NCI-H2227 (cell line): ENCODE results near the gene ZBED3.
"Not testable (repeated sequence)": the region's sequence is repeated elsewhere in the genome, so short reads cannot be mapped to it uniquely, and the experiment has no call there.

ENCODE experiments used
- DNase-seq: peaks from one replicate; lab custom pipeline; 2025; ENCODE audit not compliant: unreplicated experiment; lab: John Stamatoyannopoulos, UW

The ZBED3 gene, protein sequence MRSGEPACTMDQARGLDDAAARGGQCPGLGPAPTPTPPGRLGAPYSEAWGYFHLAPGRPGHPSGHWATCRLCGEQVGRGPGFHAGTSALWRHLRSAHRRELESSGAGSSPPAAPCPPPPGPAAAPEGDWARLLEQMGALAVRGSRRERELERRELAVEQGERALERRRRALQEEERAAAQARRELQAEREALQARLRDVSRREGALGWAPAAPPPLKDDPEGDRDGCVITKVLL

DNA sequence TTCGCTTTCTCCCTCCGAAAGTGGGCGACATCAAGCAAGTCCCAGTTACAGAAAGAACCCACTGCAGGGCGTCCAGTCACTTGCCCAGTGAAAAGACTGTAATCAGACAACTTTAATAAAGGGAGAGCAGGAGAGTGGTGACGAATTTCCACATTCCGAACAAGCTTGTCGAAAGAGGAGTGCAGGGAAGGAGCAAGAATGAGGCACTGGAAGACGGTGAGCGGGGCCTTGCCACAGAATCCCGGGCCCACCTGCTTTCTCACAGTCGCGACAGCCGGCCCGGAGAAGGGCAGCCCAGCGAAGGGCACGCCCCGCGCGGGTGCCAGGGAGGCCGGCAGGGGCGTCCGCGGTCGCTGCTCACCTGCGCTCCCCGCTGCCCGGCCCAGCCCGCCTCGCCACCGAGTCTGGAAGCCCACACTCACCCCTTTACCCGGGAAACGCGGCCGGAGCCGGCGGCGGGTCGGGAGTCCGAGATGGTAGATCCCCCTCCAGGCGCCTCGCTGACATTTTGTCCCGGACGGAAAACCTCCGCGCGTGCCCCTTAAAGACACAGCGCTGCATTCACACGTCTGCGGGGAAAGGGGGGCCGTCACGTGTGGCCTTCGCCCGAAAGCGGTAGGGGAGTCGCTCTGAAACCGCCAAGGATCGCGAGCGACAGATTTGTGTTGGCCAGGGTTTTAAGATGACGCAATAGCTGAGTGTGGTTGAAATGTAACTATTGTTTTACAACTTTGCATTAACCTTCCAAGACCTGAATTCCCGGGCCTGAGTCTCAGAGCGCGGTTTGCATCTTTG lies at the start of gene ZBED3:
ZBED3 (minus strand) TSS at position 597 of the 795 bp plus-strand sequence. CDS start 9,407 bp downstream, outside the sequence.
- peak; percentile 82 for DNase-seq

DNA sequence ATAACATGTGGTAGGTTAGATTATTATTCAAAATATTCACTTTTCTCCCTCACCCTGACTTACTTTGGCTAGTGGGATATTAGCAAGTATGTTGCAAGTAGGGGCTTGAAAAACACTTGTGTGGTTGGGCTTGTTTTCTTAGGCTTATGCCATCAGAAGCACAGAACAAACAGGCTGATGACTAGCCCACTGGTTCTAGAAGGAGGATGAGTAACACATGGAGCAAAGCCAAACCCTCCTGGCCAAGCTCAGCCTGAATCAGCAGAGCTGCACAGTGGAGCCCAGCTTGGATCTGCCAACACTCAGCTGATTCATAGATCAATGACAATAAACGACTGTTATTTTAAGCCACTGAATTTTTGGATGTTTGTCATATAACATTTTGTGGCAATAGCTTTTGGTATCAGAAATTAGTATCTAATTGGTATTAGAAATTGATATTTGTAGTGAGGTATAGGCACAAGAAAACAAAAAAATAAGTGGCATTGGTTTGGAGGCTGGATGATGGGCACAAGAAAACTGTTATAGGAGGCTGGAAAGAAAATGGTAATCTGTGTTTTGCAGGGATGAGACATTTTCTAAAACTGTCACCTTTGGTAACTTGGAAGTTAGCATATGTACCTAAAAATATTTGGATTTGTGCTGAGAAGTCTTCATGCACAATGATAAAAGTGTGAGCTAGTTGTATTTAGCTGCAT lies 46.1 kb upstream of the ZBED3 start:
- no peak for DNase-seq

DNA sequence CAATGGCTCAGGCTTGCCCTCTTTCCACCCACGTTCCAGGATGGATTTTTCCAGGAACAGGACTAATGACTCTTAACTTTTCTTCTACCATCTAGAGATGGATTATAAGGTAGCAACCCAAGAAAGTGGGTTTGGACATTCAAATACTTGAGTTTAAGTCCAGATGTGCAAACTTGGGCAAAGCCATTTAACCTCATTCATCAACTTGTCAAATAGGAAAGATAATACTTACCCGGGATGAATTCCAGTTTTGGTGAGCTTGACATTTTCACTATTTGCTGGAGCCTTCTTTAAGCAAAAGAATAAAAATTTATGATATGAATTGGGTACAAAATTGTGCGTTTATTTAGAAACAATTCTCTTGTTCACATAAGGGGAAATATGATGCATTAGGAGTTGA lies 44.3 kb upstream of the ZBED3 start:
- no peak for DNase-seq

DNA sequence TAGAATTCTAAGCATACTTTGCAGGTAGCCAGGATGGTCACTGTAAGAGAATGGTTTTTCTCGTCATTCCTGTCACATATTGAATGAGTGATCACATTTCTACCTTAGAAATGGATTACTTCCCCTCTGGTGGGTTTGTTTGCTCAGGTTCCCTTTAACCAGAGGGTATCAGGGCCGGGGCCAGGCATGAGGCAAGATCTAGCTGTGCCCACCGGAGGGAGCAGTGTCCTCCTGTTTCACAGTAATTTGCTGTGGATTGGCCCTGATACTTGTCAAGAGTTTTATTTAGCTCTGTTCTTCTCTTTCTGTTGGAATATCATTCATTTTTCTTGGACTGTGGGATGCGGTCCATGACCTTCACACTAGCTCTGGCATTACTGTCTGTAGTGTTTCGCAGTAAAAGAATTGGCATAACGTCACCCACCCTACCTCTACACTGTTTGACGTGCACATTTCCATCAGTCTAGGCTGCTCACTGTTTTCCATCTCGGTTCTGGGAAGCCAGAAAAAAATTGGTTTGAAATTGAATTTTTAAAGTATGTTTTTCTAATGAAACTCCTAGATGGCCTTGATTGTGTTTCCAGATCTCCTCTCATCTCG lies 42.4 kb upstream of the ZBED3 start:
- DNase-seq = no peak

DNA sequence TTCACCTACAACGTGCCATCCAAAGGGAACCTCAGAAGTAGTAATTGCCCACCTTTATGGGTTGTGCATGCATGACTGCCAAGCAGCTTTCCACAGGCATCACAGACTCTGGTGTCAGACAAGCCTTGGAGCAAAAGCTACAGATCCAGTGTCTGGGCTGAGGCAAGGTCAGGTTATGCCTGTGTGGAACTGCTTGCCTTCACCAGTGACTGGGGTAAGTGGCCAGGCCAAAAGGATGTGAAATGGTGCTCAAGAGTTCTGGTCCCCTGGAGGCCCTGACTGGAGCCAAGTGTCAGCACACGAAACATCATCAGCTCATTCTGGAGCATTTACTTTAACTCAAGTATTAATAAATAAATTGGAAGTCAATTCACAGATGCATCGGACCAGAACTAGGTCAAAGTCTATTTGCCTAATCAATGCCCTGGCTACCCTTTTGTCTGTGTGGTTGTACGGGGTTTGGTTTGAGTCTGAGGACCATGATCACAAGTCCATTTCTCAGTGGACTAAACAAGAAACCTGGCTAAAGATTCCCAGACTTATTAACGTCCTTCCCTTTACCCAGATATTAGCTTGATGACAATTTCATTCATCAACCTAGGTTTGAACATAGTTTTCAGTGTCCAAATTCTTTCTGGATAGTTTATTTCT lies 41.5 kb upstream of the ZBED3 start:
- DNase-seq = no peak

DNA sequence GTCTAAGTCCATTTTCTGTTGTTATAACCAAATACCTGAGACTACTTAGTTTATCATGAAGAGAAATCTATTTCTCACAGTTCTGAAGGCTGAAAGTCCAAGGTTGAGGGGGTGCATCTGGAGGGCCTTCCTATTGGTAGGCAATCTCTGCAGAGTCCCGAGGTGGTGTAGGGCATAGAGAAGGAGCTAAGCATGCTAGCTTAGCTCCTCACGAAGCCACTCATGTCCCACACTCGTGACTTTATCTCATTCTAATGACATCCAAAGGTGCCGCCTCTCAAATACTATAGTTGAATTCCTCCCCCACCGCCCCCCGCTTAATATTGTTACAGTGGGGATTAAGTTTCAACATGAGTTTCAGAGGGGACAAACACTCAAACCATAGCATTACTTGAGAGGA lies 36.0 kb upstream of the ZBED3 start:
- DNase-seq = no peak

DNA sequence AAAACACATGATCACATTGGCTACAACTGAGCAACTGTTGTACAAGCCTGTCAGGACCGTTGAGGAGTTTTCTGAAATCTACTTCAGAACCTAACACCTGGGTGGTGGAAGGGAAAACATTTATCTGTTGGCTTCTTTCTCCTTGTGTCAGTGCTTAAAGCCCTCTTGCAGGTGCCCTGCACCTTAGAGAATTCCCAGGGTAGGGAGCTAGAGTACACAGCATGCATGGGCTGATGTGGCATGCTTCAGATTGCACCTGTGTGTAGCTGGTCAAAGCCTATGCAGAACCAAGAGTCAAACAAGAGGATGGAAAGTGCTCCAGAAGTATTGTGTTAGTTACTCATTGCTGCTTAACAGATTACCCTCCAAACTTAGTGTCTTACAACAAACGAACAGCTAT lies 33.6 kb upstream of the ZBED3 start:
- DNase-seq = no peak

DNA sequence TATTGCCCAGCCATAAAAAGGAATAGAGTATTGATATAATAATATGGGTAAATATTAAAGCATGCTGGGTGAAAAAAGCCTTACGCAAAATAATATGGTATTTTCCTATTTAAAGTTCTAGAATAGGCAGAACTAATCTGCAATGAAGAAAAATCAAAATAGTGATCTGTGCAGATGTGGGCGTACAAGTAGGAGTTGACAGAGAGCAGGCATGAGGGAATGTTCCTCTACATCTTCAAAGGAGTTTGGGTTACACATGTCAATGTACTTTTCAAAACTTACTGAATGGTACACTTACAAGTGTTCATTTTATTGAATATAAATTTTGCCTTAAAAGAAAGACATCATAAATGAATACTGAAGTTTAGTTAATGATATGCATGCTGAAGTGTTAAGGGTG lies 33.0 kb upstream of the ZBED3 start:
- no peak for DNase-seq

DNA sequence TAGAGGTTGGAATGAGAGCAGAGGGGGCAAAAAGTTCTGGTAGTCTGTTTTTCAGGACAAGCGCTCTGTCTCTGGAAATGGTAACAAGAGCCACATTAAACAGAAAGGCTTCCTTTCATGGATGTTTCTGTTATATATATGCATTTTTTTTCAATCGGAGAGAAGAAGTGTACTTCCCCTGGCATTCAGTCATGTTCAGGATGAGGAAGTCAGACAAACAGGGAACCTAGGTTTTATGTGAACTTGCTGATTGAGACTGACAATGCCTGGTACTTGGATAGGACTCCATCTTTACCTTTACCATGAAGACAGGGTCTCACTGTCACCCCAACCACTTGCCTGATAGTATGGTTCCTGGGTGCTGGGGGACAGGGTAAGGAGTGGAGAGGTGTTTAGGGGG lies 30.1 kb upstream of the ZBED3 start:
- DNase-seq = no peak

DNA sequence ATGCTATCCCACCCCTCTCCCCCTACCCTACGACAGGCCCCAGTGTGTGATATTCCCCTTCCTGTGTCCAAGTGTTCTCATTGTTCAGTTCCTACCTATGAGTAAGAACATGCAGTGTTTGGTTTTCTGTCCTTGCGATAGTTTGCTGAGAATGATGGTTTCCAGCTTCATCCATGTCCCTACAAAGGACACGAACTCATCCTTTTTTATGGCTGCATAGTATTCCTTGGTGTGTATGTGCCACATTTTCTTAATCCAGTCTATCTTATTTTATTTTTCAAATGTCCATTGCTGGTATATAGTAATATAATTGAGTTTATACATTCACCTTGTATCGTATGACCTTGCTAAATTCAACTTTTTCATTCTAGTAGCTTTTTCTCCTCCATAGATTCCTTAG lies 19.9 kb upstream of the ZBED3 start:
- DNase-seq = not testable (repeated sequence)

DNA sequence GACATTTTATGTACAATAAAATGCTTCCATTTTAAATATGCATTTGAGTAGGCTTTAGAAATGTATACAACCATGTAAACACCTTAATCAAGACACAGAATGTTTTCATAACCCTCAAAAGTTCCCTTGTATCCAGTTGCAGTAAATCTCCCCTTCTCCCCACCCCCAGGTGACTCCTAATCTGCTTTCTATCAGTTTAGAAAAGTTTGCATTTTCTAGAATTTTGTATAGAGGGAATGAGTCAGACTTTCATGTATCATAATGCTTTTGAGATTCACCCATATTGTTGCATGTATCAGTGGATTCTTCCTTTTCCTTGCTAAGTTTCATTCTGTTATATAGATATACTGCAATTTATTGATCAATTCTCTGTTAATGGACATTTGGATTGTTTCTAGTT lies 17.7 kb upstream of the ZBED3 start:
- DNase-seq = no peak

DNA sequence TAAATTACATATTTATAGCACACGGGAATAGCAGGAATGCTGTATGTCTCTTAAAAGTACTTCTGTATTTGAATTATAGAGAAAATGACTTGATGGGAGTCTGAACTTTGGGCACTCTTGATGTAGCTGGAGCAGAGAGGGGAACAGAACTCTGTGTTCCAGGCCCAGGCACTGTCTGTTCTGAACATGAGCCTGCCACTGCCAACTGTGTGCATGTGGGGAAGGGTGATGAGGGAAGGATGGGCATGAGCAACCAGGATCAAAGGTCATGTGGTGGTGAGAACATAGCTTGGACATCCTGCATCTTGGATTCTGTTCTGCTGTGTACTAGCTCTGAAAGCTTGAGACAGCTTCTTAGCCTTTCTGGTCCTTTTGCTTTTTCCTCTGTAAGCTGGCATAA lies 16.4 kb upstream of the ZBED3 start:
- no peak for DNase-seq

DNA sequence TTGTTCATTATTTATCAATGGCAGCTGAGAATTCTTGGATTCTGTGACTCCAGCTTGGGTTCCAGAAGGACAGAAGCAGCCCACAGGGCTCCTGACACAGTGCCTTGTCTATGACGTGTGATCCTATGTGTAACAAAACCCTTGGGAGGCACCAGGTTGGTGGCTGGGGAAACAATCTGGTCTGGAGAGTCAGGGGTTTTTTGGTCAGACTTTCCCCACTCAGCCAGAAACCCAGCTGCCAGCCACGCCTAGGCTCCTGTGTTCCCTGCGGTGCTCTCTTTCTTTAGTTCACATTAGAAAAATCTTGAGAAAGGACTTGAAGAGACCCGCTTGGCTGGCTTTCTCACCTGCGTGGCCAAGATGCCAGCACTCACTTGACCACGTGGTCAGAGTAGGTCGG lies 15.5 kb upstream of the ZBED3 start:
- no peak for DNase-seq

DNA sequence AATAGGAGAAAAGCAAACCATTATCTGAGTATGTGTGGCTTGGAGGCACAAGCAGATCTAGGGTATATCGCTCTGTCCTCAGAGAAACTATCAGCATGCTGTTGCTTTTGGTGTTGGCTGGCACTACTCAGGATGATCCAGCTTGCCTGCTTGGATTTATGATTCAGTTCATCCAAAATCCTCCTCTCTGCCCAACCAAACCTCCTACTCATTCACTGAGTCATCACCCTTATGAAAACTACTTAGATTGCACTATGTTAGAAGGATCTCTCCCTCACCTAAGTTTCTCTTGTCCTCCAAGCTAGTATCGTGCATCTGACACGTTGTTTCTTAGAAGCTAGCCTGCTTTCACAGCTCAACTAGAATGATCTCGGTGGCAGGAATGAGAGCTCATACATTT lies 14.2 kb upstream of the ZBED3 start:
- no peak for DNase-seq

DNA sequence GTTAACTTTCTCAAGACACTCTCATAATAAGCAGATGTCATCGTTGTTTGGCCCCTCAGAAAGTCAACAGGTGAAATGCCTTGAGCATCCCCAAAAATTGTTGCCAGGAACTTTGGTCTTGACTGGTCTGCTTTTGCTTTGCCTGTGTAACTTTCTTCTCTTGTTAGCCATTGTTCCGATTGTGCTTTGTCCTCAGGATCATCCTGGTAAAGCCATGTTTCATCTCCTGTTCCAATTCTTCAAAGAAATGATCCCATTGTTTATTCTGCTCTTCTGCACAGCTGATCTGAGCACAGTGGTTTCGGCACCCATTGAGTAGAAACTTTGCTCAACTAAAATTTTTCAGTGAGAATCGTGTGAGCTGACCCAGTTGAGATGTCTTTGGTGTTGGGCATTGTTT lies 8.1 kb upstream of the ZBED3 start:
- no peak for DNase-seq

DNA sequence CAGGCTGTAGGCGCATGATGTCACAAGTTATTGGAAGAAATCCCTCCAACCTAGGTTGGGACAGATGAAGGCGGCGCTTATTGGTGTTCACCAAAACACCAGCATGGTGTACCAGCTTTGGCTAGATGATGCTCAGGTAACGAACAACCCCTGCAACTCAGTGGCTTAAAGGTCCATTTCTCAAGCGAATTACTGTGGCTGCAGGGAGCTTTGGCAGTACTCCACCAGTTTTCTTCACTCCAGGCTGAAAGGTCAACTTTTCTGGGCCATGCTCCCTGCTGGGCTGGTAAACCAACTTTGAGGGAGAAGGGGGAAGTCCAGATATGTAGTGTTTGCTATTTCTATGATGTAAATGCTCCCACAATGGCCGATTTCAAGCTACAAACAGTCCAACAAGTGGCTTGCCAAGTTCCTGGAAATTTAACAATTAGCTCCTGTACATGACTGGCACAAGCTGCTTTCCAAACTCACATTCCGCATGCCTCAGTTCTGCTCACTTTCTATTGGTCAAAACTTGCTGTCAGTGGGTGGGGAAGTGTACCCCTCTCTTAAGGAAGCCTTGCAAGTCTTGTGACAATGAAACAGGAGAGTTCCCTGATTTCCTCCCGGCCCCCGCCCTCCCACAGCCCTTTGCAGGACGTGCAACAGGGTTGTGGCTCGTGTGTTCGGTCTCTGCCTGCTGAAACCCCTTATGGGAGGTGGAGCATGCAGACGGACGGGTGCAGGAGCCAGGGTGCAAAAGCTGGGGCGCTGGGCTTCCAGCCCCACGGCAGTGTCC lies 588 bp upstream of the ZBED3 start:
- no peak for DNase-seq

DNA sequence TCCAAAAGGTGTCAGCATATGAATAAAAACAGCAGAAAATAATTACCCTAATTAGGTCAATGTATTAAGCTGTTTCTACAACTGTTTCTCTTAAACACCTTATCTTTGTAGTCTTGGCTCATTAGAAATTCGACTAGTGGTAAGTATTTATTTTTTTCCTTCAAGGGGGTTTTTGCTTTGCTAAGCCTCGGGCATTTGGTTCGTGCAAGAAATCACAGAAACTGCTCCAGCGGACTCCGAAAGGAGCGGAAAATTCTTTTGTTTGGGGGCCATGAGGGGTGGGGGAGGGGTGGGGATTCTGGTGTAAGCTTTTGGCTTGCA lies 757 bp downstream of the ZBED3 start:
- no peak for DNase-seq

DNA sequence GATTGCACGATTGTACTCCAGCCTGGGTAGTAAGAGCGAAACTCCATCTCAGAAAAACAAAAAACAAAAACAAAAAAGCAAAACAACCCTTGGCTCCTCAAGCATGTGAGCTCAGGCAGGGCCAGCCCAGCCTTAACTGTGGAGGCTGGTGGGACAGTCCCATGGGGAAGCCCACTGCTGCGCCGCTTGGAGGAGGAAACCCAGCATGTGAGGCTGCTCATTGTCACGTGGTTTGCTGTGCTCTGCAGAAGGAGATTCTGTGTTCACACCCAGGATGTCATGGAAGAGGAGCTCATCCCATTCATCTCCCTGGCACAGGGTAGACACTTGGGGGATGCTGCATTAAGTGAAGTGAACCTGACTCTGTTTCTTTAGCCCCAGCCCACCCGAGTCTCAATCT lies 4.0 kb downstream of the ZBED3 start:
- no peak for DNase-seq

DNA sequence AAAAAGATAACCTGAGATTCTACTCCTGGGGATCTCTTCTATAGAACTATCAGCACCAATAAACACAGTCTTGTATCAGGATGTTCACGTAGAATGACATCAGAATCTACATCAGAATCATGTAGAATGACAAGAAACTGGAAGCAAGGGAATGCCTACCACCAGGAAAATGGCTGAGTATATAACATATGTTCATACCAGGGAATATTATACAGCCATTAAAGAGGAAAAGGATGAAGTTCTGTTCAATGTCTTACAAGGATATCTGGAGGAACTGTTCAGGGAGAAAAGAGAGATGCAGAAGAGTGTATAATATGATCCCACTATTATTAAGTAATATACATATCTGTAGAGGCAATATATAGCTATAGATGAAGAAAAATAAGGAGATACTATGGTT lies 4.8 kb downstream of the ZBED3 start:
- DNase-seq = no peak

DNA sequence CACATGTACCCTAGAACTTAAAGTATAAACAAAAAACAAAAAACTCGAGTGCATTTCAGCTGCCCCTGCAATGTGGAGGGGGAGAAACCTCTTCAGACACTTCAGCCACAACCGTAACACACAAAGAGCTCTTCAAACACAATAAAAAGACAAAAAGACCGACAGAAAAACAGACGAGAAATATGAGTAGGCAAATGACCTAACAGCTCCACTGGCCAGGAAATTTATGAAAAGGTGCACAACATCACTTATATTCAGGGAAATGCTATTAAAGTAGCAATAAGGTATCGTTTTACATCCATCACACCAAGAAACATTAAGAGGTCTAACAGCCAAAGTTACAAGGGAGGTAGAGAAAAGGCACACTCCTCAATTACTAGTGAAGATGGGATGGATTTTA lies 6.2 kb downstream of the ZBED3 start:
- DNase-seq = no peak

DNA sequence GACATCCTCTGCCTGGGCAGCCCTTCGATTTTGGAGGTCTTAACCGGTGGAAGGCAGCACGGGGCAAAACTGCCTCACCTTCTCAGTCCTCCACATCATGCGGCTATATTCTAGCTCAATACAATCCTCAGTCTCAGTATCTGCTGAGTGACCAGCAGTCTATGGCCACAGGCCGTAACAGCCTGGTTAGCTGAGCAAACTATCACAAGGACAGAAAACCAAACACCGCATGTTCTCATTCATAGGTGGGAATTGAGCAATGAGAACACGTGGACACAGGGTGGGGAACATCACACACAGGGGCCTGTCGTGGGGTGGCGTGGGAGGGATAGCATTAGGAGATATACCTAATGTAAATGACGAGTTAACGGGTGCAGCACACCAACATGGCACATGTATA lies 6.6 kb downstream of the ZBED3 start:
- DNase-seq = not testable (repeated sequence)
